GM12865 (cell line): Measurements from ENCODE around the gene MMP21.

Experiments
- DNase-seq: peaks from one replicate; pipeline ENCODE4 v3.0.0; 2010; ENCODE audit warnings: low read depth
- H3K4me3 ChIP-seq: 2 replicates; pipeline ENCODE4 v1.5.1; 2011; ENCODE audit warnings: mild to moderate bottlenecking, low read depth, low read length, control low read depth
- CTCF ChIP-seq: IDR thresholded peaks from 2 replicates; pipeline ENCODE4 v1.5.1; 2011; ENCODE audit warnings: low read length, control low read depth, low read depth, inconsistent platforms; ENCODE audit not compliant: insufficient read depth; ENCODE audit errors: missing control alignments

MMP21 gene

GRCh38 chr10:125782054-125782453 is 6.4 kb upstream of the MMP21 start:
- DNase-seq: no peak
- no peak overlapping the region for H3K4me3 ChIP-seq
- TF ChIP-seq CTCF: no peak

GRCh38 chr10:125781374-125781773 is 5.8 kb upstream of the MMP21 start:
- no peak overlapping the region for H3K4me3 ChIP-seq
- no peak for TF ChIP-seq CTCF
- DNase-seq: no peak

- no peak overlapping the region for H3K4me3 ChIP-seq
- DNase-seq: no peak
- TF ChIP-seq CTCF: no peak
Measured at GRCh38 chr10:125779403-125780327, 4.0 kb upstream of the MMP21 start.

GRCh38 chr10:125778556-125778955 is 2.9 kb upstream of the MMP21 start:
- H3K4me3 ChIP-seq: no peak overlapping the region
- DNase-seq: no peak
- no peak for TF ChIP-seq CTCF

- H3K4me3 ChIP-seq: no peak overlapping the region
- DNase-seq: no peak
- no peak for TF ChIP-seq CTCF
Measured at GRCh38 chr10:125777806-125778205, 2.2 kb upstream of the MMP21 start.

- no peak for TF ChIP-seq CTCF
- DNase-seq: no peak
- no peak overlapping the region for H3K4me3 ChIP-seq
Measured at GRCh38 chr10:125774581-125775191, 935 bp downstream of the MMP21 start.
